Astrocyte (in vitro differentiated cells and primary cell): ENCODE results near the gene TGFB2.

Source experiments
- CTCF ChIP-seq: IDR thresholded peaks from 2 replicates; pipeline ENCODE4 v1.5.1; 2011; ENCODE audit warnings: low read depth, mild to moderate bottlenecking, inconsistent platforms, low read length, moderate library complexity; ENCODE audit not compliant: insufficient read depth
- EZH2 ChIP-seq: IDR thresholded peaks from 2 replicates; pipeline ENCODE4 v1.6.1; 2012; ENCODE audit warnings: mild to moderate bottlenecking, low read length, inconsistent platforms; ENCODE audit not compliant: insufficient read depth

- TF ChIP-seq EZH2 (no peak), CTCF (no peak)
Observed at GRCh38 chr1:218328769-218329168, 16.4 kb upstream of the TGFB2 start.
